ENCODE results near the gene MANSC1. TPM values are rescaled to one million over a fixed set of nuclear protein-coding genes. Genes with fewer than 3 reads are reported as not detected.

Gene MANSC1
- total and polyA plus RNA-seq, 9 of the 15 experiments (the other 6 are each of a cell fraction or from before 2014, with no cell fraction given): 0.76 to 8.6 (median 3.1) TPM

GRCh38 chr12:12333407-12334366 lies 16.4 kb downstream of the MANSC1 start:
- ChIA-PET POLR2A (interaction anchor here (1.0 to 1.6 kb wide), 4 partner anchors 9 to 252 kb away, joined by 3 to 5 read pairs (median 4); no protein-coding TSS in a partner anchor), CTCF (ENCODE audit: low intra/inter-chr PET ratio) (interaction anchor here (2.6 kb wide), 1 partner anchor 252 kb away, joined by 11 read pairs; no protein-coding TSS in a partner anchor)
- in situ Hi-C loops (cut with MboI): loop anchor here (5.0 to 25.0 kb wide), 2 partner anchors 251 to 771 kb away; no protein-coding TSS in a partner anchor
- BruUV-seq (replicated peaks): no TSS peak
- no peaks in the 10 kb centered on the region for H4K20me1 ChIP-seq (replicated peaks; ENCODE audit: control insufficient read depth, insufficient read depth, low read length)
- intact Hi-C loops (cut with micrococcal nuclease): no loop called here
- H3K9me3 ChIP-seq (replicated peaks; ENCODE audit: control insufficient read depth, insufficient read depth, low read depth, low read length): no peaks in the 10 kb centered on the region
- 71% methylated on average over 12 of the region's 12 CpGs for WGBS (ENCODE audit: insufficient coverage, low coverage, missing lambda C conversion rate)
- FAIRE-seq (no peak), ATAC-seq (no peak), DNase-seq (ENCODE audit: extremely low read depth in 1 of 4, low spot score in 3 of 4) (no peak)
- H3K9ac ChIP-seq (ENCODE audit: insufficient read depth in 1 of 2, low read depth in 2 of 2, low read length in 2 of 2): peak overlapping the region in 1 of 2 experiments; percentile 64; a peak in 1 of 4 replicates
- peak overlapping the region; percentile 60 for H2AFZ ChIP-seq (ENCODE audit: low read depth, low read length)
- no peaks in the 10 kb centered on the region for H3K36me3 ChIP-seq (ENCODE audit: control insufficient read depth, insufficient read depth, low read length)
- H3K27ac ChIP-seq (ENCODE audit: extremely low read depth, low read depth, low read length): no peak overlapping the region
- H3K27me3 ChIP-seq (ENCODE audit: control insufficient read depth in 2 of 2, insufficient read depth in 2 of 2, low read length in 2 of 2): no peaks in the 10 kb centered on the region
- H3K4me2 ChIP-seq (ENCODE audit: insufficient read depth, low read length): no peak overlapping the region
- H3K4me1 ChIP-seq (replicated peaks in 1 of 2; ENCODE audit: control insufficient read depth in 2 of 2, insufficient read depth in 2 of 2, low read length in 2 of 2): no peaks in the 10 kb centered on the region; a peak in 1 of 5 replicates
- no peak overlapping the region for H3K4me3 ChIP-seq
- H3K79me2 ChIP-seq (ENCODE audit: control insufficient read depth, insufficient read depth, low read length): no peaks in the 10 kb centered on the region
- no peaks in the 10 kb centered on the region for H3K9me1 ChIP-seq (ENCODE audit: control insufficient read depth, insufficient read depth, low read length)
- no peak for TF ChIP-seq NR2C1 (IDR thresholded peaks at IDR 0.05)
- no peak for TF ChIP-seq NR2C1 (tag; IDR thresholded peaks at IDR 0.05)
- TF ChIP-seq ZFP36 (IDR thresholded peaks at IDR 0.05; ENCODE audit: low read depth, low read length, partially characterized antibody): no peak
- no peak for TF ChIP-seq IRF9 (tag; IDR thresholded peaks at IDR 0.05)
- TF ChIP-seq ZBTB26 (CRISPR knock-in tag; IDR thresholded peaks at IDR 0.05): no peak
- TF ChIP-seq SOX6 (IDR thresholded peaks at IDR 0.05): no peak
- no peak for TF ChIP-seq SETDB1 (IDR thresholded peaks at IDR 0.05; ENCODE audit: low read length)
- TF ChIP-seq FUS (optimal IDR thresholded peaks at IDR 0.05; ENCODE audit: low read depth, low read length): no peak
- no peak for TF ChIP-seq ETV6 (IDR thresholded peaks at IDR 0.05; ENCODE audit: borderline replicate concordance in 1 of 2, low read depth in 2 of 2, low read length in 1 of 2)
- no peak for TF ChIP-seq ETV6 (CRISPR knock-in tag; IDR thresholded peaks at IDR 0.05; ENCODE audit: borderline replicate concordance)
- TF ChIP-seq NR1H2 (CRISPR knock-in tag; IDR thresholded peaks at IDR 0.05): no peak
- no peak for TF ChIP-seq BRCA1 (IDR thresholded peaks at IDR 0.05)
- TF ChIP-seq BRCA1 (CRISPR knock-in tag; IDR thresholded peaks at IDR 0.05): no peak
- TF ChIP-seq SMARCE1 (IDR thresholded peaks at IDR 0.05): no peak
- TF ChIP-seq PREB (CRISPR knock-in tag; IDR thresholded peaks at IDR 0.05): no peak
- no peak for TF ChIP-seq ZBTB12 (CRISPR knock-in tag; IDR thresholded peaks at IDR 0.05)
- no peak for TF ChIP-seq CEBPG (CRISPR knock-in tag; IDR thresholded peaks at IDR 0.05)
- TF ChIP-seq CEBPG (tag; conservative IDR thresholded peaks at IDR 0.05 in 1 of 2, IDR thresholded peaks at IDR 0.05 in 1 of 2): no peak

Measured in K562 (cell line).